Fibroblast of villous mesenchyme (primary cell): ENCODE results near the gene GNGT2. TPM values are rescaled to one million over a fixed set of nuclear protein-coding genes. Genes with fewer than 3 reads are reported as not detected.
A peak's percentile ranks its signal among the peaks of the same experiment; 100 is the strongest.

ENCODE experiments used
- DNase-seq: peaks from one replicate; pipeline ENCODE4 v3.0.0-alpha.2; 2010; ENCODE audit warnings: low read depth
- H3K4me3 ChIP-seq: 2 replicates; pipeline ENCODE4 v1.5.1; 2011; ENCODE audit warnings: low read depth, mild to moderate bottlenecking, low read length
- total RNA-seq: library from RNA; depleted of rRNA; stranded (reverse); fragments of >200 nt; gene quantifications from 2 replicates; pipeline ENCODE4 v1.2.3, GENCODE V29; 2012
- TF ChIP-seq, protein P1 (sequence below): IDR thresholded peaks from 2 replicates; pipeline ENCODE4 v1.5.1; 2012; ENCODE audit warnings: low read depth, mild to moderate bottlenecking, low read length; ENCODE audit not compliant: insufficient read depth

GNGT2 gene
- total RNA-seq, 1 donor: not detected

GRCh38 chr17:49225554-49226236, 15.3 kb upstream of the GNGT2 start:
- TF ChIP-seq, protein P1, sequence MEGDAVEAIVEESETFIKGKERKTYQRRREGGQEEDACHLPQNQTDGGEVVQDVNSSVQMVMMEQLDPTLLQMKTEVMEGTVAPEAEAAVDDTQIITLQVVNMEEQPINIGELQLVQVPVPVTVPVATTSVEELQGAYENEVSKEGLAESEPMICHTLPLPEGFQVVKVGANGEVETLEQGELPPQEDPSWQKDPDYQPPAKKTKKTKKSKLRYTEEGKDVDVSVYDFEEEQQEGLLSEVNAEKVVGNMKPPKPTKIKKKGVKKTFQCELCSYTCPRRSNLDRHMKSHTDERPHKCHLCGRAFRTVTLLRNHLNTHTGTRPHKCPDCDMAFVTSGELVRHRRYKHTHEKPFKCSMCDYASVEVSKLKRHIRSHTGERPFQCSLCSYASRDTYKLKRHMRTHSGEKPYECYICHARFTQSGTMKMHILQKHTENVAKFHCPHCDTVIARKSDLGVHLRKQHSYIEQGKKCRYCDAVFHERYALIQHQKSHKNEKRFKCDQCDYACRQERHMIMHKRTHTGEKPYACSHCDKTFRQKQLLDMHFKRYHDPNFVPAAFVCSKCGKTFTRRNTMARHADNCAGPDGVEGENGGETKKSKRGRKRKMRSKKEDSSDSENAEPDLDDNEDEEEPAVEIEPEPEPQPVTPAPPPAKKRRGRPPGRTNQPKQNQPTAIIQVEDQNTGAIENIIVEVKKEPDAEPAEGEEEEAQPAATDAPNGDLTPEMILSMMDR: no peak
- H3K4me3 ChIP-seq: no peak overlapping the region
- DNase-seq: no peak

DNA sequence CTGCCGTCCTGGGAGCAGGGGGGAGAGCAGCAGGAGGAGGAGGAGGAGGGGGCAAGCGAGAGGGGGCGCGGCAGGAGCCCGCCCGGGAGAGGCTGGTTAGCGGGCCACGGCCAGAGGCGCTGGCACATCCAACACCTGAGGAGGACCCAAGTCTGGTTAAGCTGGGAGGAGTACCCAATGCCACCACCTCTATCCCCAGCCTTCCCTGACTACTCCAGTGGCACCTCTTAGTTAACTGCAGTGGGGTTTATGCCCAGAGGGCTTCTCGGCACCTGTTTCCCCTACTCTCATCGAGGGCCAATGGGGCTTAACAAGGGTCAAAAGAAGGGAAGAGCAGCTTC, 14.6 kb upstream of the GNGT2 start:
- DNase-seq: no peak
- H3K4me3 ChIP-seq: no peak overlapping the region
- TF ChIP-seq, protein P1: no peak

DNA sequence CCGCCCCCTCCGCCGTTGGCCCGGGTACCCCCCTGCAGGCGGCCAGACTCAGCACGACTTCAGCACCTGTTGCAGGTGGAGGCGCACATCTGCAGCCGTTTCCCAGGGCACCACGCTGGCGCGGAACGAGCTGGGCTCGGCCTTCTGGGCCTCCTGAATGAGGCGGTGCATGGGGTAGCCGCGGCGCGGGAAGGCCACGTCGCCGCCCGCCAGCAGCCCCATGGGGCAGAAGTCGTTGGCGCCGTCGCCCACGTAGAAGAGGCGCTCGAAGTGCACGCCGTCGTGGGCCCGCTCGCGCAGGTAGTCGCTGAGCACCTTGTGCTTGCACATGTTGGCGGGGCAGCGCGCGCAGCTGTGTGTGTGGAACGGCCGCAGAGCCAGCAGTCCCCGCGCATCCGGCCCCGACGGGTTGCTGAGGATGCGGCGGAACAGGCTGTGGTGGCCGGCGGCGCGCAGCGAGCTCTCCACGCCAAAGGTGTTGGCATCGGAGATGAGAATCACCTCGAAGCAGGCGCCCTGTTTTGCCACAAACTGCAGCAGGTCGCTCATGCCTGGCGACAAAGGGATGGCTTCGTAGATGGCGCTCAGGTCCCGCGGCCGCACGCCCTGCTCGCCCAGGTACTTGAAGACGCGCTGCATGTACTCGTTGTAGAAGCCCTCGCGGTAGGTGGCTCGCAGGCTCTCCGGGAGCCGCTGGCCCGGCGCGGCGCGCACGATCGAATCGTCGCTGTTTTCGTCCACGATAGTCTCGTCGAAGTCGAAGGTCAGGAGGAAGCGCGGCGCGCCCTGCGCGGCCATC, 14.0 kb upstream of the GNGT2 start:
- H3K4me3 ChIP-seq: no peak overlapping the region
- DNase-seq: no peak
- TF ChIP-seq, protein P1: no peak

DNA sequence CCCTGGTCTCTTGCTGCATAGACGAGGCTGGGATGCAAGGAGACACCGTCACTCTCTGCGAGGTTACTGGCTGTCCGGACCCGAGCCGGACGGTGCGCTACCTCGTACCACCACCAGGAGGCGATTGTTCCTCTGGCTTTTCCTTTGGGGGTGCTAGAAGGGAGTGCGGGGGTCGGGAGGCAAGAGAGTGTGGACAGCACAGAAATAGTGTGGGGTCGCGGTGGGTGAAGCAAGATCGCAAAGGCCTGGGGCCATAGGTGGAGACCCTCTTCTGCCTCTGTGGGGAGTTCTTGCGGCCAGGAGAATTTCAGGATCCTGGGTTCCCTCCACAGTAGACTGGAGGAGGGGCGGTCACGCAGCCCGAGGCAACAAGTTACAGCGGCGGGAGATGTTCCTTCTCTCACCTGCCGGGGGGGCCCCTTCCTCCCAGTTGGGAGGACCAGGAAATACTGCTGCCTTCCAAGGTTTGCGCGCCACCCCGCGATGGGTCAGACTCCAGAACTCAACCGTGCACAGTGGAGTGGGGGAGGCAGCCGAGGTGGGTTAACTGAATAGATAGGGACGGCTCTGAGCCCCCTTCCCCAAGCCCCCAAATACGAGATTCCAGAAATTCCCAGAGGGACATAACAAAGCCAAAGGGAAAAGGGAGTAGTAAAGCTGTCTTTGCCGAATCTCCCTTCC, 13.3 kb upstream of the GNGT2 start:
- no peak for DNase-seq
- TF ChIP-seq, protein P1: peak; percentile 92
- H3K4me3 ChIP-seq: no peak overlapping the region

- TF ChIP-seq, protein P1: no peak
- no peak for DNase-seq
- H3K4me3 ChIP-seq: no peak overlapping the region
Observed at GRCh38 chr17:49223168-49223516, 12.8 kb upstream of the GNGT2 start.

GRCh38 chr17:49219987-49220386, 9.6 kb upstream of the GNGT2 start:
- TF ChIP-seq, protein P1: no peak
- H3K4me3 ChIP-seq: no peak overlapping the region
- DNase-seq: no peak
